Measurements from ENCODE around the gene MRAP2. TPM values are rescaled to one million over a fixed set of nuclear protein-coding genes. Genes with fewer than 3 reads are reported as not detected.

MRAP2 gene
- polyA plus RNA-seq, 1 donor from 2014 or later: 1.0 TPM

- TF ChIP-seq RAD21 (conservative IDR thresholded peaks at IDR 0.05) (no peak), SMC3 (conservative IDR thresholded peaks at IDR 0.05; ENCODE audit: poor library complexity) (no peak), TAF1 (IDR thresholded peaks at IDR 0.05; ENCODE audit: low read depth) (no peak)
- Histone ChIP-seq H3K27ac (ENCODE audit: low read length) (no peak overlapping the region), H3K4me2 (ENCODE audit: low read length) (no peak overlapping the region), H2AFZ (ENCODE audit: low read depth, low read length) (no peak overlapping the region), H3K9ac (ENCODE audit: low read length) (no peak overlapping the region), H3K36me3 (ENCODE audit: insufficient read depth, low read length) (no peaks in the 10 kb centered on the region), H3K79me2 (replicated peaks; ENCODE audit: insufficient read depth, low read length) (no peaks in the 10 kb centered on the region), H3F3A (ENCODE audit: insufficient read depth, low read length, poor library complexity, severe bottlenecking) (no peaks in the 10 kb centered on the region), H3K4me3 (ENCODE audit: low read length) (no peak overlapping the region), H3K27me3 (ENCODE audit: insufficient read depth, low read depth, low read length) (no peaks in the 10 kb centered on the region), H3K9me2 (ENCODE audit: insufficient read depth, low read length) (no peaks in the 10 kb centered on the region), H4K20me1 (ENCODE audit: insufficient read depth) (no peaks in the 10 kb centered on the region), H3K9me3 (ENCODE audit: low read length) (no peaks in the 10 kb centered on the region)
These were observed 29.1 kb downstream of the MRAP2 start for GRCh38 chr6:84062519-84063154.

- Histone ChIP-seq H3K79me2 (replicated peaks; ENCODE audit: insufficient read depth, low read length) (no peaks in the 10 kb centered on the region), H2AFZ (ENCODE audit: low read depth, low read length) (no peak overlapping the region)
- TF ChIP-seq EZH2 (IDR thresholded peaks at IDR 0.05; ENCODE audit: borderline replicate concordance, insufficient read depth, low read length, poor library complexity, severe bottlenecking) (no peak), POLR2AphosphoS5 (IDR thresholded peaks at IDR 0.05) (peak; percentile 69), EP300 (conservative IDR thresholded peaks at IDR 0.05; ENCODE audit: poor library complexity, severe bottlenecking) (peak; percentile 64), CTCF (IDR thresholded peaks at IDR 0.05; ENCODE audit: poor library complexity, severe bottlenecking) (no peak), SMC3 (conservative IDR thresholded peaks at IDR 0.05; ENCODE audit: poor library complexity) (no peak), REST (IDR thresholded peaks at IDR 0.05; ENCODE audit: borderline replicate concordance) (no peak)
These were observed 32.2 kb downstream of the MRAP2 start for GRCh38 chr6:84065693-84066290.

More at GRCh38 chr6:84065693-84066290, 32.2 kb downstream of the MRAP2 start:
- H3K36me3 ChIP-seq (ENCODE audit: insufficient read depth, low read length): no peaks in the 10 kb centered on the region
- no peak overlapping the region for H3K4me3 ChIP-seq (ENCODE audit: low read length)
- no peaks in the 10 kb centered on the region for H3K9me2 ChIP-seq (ENCODE audit: insufficient read depth, low read length)
- no peaks in the 10 kb centered on the region for H4K20me1 ChIP-seq (ENCODE audit: insufficient read depth)
- peak overlapping the region; percentile 1 for H3K27ac ChIP-seq (ENCODE audit: low read length)
- no peak overlapping the region for H3K9ac ChIP-seq (ENCODE audit: low read length)
- H3K9me3 ChIP-seq (ENCODE audit: low read length): no peaks in the 10 kb centered on the region
- no peaks in the 10 kb centered on the region for H3F3A ChIP-seq (ENCODE audit: insufficient read depth, low read length, poor library complexity, severe bottlenecking)
- no peaks in the 10 kb centered on the region for H3K27me3 ChIP-seq (ENCODE audit: insufficient read depth, low read depth, low read length)
- no peak overlapping the region for H3K4me2 ChIP-seq (ENCODE audit: low read length)

All from neural cell (in vitro differentiated cells).